ENCODE data around the gene GIMD1.
"Not testable (repeated sequence)": the region's sequence is repeated elsewhere in the genome, so short reads cannot be mapped to it uniquely, and the experiment has no call there.

The GIMD1 gene

DNA sequence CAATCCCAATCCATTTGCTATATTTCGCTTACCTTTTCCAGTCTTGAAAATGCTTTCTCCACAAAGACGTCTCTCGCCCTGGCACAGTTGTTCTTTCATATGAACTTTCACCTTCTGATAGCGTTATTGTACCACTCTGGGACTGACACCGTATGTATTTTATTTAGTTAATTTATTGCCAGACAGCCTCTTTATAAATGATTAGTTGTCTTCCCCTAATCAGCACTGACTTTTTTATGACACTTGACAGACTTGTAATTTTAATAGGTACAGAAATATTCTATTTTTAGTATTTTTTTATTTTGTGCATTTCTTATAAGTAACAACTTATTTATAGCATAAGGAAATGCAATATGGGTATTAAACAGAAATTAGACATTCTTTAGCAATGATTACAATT, at the start of gene GIMD1:
Gene GIMD1 (minus strand): TSS at position 101 of the 400 bp plus-strand sequence. CDS start 1,343 bp downstream, outside the sequence.
- no peak for DNase-seq

DNA sequence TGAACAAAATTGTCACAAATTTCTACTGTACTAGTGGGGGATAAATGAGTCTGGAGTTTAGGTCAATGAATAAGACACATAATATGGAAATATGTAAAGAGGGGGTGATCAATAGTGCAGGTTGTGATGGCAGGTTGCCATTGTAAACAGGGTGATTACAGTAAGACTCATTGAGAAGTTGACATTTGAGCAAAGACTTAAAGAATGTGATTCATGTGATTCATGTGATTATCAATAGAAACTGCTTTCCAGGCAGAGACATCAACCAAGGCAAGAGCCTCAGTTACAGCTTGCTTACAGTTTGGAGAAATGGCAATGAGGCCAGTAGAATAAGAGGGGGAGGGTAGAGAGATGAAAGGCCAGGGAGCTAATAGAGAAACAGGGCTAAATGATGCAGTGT, 45.8 kb upstream of the GIMD1 start:
- DNase-seq, result no peak

DNA sequence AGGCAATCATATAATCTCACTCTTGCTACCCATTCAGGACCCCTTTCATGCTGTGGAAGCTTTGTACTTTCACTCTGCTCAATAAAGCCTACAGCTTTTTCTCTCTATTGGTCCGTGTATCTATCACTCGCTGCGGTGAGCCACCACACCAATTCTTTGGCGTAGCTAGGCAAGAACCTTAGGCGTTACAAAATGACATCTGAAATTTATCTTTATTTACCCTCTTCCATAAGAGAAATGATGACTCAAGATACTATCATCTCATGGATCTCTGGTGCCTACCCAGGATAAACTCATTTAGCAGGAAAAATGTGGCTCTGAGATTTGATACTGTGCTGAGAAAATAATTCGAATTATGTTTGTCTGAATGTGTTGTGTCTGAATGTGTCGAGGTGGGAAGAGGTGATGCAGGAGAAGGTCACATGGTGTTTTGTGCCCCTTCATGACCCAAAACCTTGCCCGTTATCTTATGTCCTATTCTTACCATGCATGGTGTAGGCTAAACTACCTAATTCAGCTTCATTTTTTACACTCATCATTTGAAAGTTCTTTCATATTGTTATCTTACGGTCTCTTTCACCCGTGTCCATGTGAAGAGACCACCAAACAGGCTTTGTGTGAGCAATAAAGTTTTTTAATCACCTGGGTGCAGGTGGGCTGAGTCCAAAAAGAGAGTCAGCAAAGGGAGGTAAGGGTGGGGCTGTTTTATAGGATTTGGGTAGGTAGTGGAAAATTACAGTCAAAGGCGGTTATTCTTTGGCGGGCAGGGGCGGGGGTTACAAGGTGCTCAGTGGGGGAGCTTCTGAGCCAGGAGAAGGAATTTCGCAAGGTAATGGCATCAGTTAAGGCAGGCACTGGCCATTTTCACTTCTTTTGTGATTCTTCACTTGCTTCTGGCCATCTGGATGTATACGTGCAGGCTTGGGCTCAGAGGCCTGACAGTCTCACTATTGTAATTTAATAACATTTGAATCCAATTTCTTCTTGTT, 41.6 kb upstream of the GIMD1 start:
- DNase-seq, result no peak

DNA sequence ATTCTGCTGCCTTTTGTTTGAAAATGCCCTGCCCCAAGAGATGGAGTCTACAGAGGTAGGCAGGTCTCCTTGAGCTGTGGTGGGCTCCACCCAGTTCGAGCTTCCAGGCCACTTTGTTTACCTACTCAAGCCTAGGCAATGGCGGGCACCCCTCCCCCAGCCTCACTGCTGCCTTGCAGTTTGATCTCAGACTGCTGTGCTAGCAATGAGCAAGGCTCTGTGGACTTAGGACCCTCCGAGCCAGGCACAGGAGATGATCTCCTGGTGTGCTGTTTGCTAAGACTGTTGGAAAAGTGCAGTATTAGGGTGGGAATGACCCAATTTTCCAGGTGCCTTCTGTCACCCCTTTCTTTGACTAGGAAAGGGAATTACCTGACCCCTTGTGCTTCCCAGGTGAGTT, 39.4 kb upstream of the GIMD1 start:
- DNase-seq, result not testable (repeated sequence)

DNA sequence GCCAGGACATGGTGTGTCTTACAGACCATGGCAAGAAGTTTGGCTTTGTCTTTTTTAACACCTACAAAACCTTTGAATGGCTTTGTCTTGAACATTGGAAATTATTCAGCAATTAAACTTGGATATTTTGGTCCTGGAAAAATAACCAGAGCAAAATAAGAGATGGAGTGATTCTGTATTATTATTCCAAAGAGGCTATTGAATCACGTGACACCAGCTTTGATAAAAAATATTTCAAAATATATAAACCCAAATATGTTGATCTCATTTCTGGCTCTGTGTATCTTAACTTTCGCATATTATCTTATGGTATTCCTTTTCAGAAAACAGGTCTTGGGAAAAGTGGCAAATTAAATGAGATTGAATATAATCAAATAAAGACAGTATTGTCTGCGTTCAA, 32.6 kb upstream of the GIMD1 start:
- no peak for DNase-seq

DNA sequence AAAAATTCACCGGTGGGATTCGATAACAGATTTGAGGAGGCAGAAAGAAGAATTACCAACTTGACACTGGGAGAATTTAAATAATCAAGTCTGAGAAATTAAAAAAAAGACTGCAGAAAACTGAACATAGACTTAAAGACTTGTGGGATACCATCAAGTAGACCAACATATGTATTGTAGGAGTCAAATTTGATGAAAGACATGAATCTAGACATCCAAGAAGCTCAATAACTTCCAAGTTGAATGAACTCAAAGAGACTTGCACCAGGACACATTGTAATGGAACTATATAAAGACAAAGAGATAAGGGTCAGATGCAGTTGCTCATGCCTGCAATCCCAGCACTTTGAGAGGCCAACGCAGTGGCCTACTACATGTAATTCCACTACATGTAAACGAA, 30.3 kb upstream of the GIMD1 start:
- not testable (repeated sequence) for DNase-seq

DNA sequence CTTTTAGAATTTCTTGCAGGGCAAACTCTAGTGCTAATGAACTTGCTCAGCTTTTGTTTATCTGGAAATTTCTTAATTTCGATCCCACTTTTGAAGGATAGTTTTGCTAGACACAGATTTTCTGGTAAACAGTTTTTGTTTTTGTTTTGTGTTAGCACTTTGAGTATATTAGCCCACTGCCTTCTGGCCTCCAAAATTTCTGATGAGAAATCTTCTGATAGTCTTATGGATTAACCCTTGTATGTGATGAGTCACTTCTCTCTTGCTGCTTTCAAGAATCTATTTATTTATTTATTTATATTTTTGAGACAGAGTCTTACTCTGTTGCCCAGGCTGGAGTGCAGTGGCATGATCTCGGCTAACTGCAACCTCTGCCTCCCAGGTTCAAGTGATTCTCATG, 27.0 kb upstream of the GIMD1 start:
- no peak for DNase-seq

DNA sequence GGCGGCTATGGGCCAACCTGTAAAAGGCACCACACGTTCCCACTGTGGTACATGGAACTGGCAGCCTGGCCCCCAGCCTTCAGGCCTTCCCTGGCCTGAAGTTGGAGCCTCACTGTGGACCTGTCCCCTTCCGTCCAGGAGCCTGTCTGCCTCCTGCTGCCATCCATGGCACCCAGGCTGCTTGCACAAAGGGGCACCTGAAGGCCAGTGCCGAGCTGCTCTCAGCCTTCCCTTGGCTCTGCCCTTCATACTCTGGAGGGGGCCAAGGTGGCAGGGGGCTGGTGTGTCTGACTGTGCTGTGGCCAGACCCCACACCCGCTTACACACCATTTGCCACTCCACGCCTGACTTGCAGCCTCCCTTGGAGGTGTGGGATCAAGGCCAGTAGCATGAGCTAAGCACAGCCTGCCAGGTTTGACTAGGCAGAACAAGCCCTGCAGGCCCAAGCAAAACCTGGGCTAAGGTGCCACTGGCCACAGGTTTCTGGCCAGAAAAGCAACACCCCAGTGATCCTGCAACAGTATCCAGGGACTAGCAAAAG, 17.3 kb upstream of the GIMD1 start:
- no peak for DNase-seq

DNA sequence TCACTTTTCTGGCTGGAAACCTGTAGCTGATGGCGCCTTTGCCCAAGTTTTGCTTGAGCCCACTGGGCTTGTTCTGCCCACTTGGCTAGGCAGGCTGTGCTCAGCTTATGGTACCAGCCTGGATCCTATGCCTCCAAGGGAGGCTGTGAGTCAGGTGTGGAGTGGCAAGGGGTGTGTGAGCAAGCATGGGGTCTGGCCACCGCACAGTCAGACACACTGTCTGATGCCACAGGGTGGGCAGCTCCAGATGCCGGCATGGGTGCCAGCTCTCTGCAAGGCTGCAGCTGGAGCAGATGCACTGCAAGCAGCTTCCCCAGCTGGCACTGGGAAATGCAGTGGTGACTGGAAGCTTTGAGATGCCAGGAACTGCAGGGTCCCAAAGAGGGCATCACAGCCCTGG, 16.3 kb upstream of the GIMD1 start:
- no peak for DNase-seq

DNA sequence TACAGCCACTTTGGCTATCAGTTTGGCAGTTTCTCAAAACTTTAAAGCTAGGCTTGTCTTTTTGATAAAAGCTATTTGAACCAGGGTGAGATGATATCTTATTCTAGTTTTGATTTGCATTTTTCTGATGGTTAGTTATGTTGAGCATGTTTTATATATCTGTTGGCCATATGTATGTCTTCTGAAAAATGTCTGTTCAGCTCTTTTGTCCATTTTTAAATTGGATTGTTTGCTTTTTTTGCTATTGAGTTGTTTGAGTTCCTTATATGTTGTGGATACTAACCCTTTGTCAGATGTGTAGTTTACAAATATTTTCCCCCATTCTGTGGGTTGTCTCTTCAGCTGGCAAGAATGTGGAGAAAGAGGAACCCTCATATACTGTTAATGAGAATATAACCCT, 11.6 kb upstream of the GIMD1 start:
- DNase-seq, result no peak

DNA sequence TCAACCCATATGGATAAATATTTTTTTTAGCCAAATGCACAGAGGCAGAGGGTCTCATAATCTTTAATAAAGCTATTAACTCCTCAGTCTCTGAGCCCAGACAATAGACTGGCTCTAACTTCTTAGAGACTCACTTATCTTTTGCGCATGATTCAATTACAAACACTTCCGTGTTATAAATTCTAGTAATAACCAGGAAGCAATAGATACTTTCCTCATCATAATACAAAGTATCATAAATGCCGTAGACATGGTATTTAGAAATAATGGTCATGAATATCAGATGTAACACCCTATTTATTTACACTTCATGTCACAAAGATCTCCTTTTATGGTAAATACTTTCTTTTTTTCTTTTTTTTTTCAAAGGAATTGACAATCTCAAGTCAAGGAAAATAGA, 4.4 kb upstream of the GIMD1 start:
- DNase-seq, result no peak

DNA sequence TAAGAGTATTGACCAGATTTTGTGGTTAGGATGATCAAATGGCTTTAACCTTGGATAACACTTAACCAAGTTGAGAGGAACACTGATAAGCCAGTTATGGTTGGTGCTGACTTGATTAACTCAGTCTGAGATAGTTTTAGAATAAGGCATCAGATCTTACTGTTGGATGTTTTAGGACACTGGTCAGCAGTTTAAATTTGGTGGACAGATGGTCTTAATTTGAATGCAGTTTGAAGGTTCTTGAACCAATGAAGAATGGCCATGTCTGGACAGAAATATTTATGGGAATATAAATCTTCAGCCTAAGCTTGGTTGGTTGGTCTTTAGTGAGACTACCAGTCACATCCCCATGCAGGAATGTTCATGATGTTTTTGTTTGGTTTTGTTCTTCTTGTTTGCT, 2.6 kb upstream of the GIMD1 start:
- DNase-seq, result no peak

DNA sequence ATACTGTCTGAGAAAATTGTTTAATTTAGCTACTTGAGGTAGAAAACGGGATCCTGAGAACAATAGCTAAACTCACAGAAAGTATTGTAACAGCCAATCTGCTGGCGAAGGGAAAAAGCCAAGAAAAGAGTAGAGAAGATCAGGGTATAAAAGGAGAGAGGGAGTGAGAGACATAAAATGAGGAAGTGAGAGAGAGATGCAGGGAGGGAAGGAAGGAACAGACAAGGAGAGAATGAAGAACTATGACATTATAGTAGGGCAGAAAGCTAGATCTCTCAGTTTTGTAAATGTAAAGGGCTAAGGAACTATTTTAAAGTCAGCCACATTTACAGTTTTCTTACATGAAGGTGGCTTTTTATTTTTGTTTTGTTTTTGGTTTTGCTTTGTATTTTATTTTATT, 1.6 kb upstream of the GIMD1 start:
- no peak for DNase-seq

DNA sequence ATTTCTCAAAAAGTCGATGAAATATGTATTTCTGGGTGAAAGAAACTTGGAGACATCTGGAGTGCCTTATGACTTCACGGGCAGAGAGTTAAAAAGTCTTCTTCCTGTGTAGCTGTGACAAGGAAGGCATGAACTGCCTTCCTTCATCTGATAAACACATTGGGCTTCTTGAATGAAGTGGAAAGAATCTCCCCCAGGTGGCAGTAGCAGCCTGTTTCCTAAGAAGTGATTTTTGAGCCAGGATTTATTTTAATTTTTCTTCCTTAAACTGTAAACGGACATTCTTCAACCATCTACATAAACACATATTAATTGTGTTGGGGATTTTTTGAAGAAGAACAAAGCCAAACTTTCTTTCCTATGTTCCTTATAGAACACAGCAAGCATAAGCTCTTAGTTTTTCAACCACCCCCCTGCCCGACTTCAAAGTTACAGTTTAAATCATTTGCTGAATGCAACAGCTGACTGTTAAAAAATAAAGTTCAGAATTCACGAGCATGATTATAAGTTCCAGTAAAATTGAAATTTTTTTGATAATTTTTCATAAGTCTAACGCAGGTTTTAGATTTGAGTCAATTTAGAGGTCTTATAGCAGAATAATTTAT, 980 bp upstream of the GIMD1 start:
- no peak for DNase-seq

DNA sequence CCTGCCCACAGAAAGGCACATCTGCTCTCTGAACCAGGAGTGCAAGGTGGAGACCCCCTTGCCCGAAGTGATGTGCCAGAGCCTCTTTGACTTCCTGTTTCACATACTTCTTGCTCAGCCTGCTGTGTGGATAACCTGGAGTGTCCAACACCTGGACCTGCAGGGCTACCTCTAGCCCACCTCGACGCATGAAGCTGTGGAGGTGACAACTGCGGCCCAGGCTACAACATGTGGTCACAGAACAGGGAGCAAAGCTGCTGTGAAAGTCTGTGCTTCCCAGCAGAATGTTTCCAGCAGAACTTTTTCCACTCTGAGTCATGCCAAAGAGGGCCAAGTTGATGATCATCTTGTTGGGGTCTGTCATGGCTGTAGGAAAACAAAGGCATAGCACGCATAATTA, 1.5 kb downstream of the GIMD1 start:
- no peak for DNase-seq

DNA sequence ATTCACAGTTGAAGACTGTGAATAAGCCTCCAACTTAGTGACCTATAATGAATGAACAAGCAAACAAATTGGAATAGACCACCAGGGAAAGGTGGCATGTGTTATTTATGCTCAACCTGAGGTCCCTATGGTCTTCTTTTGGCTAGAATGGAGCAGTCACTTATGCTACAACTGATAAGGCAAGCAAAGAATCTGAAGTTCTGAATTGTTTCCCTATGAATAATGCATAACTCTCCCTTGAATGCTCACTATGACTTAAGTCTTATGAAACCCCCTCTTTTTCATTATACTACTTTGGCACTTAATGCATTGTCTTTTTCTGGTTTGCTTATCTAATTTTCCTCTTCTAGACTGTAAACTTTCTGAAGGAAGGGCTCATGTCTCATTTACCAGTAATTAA, 2.6 kb downstream of the GIMD1 start:
- DNase-seq, result no peak

DNA sequence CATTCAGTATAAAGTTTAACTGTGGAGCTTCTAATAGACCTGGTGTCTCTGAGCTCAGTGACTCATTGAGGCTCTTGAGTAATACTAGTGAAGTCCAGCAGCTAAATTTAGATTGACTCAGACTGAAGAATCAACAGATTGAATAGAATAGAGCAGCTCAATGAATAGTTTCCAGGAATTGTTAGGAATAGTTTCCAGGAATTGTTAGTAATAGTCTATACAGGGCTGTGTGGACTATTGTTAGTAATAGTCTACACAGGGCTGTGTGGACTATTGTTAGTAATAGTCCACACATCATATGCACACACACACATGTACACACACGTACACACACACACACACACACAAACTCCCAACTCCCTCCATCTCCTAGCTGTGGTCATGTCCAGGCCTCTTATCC, 3.0 kb downstream of the GIMD1 start:
- DNase-seq, result no peak

DNA sequence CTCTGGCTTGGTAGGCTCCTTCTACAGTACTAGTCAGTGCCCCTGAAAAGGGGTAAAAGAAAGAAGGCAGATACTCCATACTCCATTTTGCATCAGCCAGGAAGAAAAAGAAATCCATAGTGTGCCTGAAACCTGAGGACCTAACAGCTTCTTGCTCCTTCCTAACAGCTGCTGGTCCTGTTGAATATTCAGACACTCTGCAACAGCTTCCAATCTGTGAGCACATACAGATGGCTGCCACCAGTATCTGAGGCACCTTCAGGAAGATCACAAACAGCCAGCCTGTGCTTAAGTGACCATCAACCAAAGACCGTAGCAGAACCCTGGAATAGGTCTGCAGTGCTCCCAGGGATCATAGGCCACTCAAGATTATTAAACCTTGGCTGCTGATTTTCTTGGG, 4.3 kb downstream of the GIMD1 start:
- no peak for DNase-seq

DNA sequence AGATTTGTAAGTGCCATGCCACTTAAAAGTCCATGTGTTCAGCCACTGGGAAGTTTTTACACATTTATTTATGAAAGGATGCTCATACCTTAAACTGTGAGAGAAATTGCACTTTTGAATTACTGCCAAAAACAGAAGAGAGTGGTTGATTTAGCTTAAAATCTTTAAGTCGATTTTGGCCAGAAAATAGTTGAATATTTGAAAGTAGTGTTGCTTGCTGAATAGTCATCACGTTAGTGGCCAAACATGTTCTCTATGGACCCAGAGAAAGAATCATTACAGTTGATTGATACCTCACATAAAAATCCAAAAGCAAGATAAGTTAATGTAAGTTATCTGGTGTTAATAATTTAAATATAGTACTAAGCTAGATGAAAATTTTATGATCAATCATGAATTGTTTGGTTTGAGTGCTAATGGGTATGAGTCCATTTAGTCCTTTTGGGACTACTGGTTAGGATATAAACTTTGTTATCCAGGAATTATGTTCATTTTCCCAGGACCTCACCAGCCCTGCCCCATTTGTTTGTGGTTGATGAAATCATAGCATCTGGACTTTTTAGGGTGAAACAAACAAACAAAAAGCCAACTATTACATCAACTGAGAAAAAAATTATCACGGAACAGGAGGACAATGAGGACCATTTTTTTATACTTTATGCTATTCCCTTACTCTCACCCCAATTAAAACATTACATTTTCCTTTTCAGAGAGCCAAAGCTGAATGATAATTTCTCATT, 6.3 kb downstream of the GIMD1 start:
- no peak for DNase-seq

DNA sequence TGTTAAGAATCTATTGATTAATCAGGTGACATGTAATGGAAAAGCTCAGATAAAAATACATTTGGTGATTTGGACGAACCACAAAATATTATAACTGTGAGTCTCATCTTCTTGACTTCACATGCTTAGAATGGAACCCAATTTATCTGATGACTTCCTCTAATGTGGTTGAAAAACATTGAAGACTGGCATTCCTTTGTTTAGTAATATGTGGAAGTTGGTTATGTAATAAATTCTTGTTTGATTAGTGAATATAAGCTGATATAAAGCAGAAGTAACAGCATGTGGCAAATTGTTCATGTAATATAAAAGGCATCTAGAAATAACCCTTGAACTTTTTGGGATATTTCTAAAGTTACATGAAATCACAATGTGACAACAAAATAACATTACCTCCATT, 9.7 kb downstream of the GIMD1 start:
- no peak for DNase-seq

DNA sequence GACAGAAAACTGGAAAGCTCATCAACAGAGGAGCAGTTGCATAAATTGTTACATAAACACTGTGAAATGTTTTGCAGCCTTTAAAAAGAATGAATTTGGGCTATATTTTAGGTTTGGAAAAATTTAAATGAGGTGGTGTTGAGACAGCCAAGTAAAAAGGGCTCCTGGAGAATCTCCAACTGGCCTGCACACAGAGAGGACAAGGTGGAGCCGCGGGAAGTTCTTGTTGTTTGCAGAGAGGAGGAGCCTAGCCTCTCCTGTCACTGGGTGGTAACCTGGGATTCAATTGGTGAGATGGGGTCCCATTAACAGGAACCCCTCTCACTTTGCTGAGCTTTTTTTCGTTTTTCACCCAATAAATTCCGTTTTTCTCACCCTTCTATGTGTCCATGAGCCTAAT, 13.4 kb downstream of the GIMD1 start:
- no peak for DNase-seq

DNA sequence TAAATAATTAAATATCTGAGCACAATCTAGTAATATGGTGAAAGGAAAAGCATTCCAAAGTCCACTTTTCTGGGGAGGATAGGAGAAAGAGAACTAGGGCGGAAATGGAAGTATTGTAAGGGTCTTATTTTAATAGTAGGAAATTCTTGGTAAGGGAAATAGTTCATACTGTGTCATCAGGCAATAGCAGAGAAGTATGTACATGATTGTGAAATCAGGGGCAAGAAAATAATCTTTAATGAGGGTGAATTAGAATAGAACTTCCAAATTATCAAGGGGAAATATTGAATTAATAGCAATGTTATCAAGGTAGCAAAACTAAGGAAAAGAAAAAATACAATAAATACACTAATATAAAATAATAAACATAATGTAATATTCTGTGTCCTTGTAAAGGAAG, 14.8 kb downstream of the GIMD1 start:
- no peak for DNase-seq

DNA sequence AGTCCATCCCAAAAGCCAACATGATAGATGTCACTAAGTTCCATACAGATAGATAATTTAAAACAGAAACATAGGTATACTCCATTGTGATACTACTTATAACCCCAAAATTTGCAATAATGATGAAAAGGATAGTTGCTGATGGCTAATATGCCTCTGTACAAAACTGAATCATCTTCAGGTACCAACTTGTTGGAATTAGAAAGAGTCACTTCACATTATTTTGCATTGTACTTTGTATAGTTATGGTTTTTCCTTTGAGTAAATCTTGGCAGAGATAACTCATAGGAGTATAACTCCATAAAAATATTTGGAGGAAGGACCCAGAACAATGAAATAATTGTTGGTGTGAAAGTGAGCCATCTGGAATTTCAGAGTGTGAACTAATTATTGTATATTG, 17.6 kb downstream of the GIMD1 start:
- no peak for DNase-seq

DNA sequence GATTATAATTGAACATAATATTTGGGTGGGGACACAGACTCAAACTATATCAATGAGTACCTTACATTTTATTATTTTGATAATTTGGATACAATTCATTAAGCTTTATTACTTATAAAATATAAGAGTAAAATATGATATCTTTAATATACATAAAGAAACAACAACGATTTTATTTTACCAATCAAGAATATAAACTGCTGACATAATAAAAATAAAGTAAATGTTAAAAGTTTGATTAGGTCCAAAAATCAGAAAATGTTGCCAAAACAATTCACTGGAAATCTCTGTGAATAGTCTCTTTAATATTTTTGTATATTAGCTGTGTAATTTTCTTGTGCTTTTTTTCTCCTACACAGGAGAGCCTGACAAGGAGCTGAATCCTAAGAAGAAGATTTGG, 21.4 kb downstream of the GIMD1 start:
- no peak for DNase-seq

Measured in activated naive CD4-positive, alpha-beta T cell treated with anti-CD3 and anti-CD28 coated beads, Interleukin-2, amount 50 U/mL, for 16 hours (primary cell).